ENCODE results near the gene SPSB4. TPM values are rescaled to one million over a fixed set of nuclear protein-coding genes. Genes with fewer than 3 reads are reported as not detected.

SPSB4 gene
- total RNA-seq, 1 donor from 2014 or later = 1.2 TPM

GRCh38 chr3:141064255-141064926, 13.2 kb downstream of the SPSB4 start:
- Mint-ChIP-seq H3K27ac (ENCODE audit: unreplicated experiment) (no peak overlapping the region), H3K27me3 (ENCODE audit: unreplicated experiment) (peaks cover 5% of the 10 kb centered on the region), H3K4me1 (ENCODE audit: unreplicated experiment) (peaks cover 8% of the 10 kb centered on the region), H3K36me3 (ENCODE audit: low read depth, unreplicated experiment) (no peaks in the 10 kb centered on the region), H3K9me3 (ENCODE audit: unreplicated experiment) (no peaks in the 10 kb centered on the region), H3K4me3 (ENCODE audit: unreplicated experiment) (no peak overlapping the region)
- no peak for TF ChIP-seq CTCF (IDR thresholded peaks at IDR 0.05; ENCODE audit: unreplicated experiment)
- no peak for DNase-seq (ENCODE audit: low spot score)

- H3K4me3 Mint-ChIP-seq (ENCODE audit: unreplicated experiment) = no peak overlapping the region
- TF ChIP-seq CTCF (IDR thresholded peaks at IDR 0.05; ENCODE audit: unreplicated experiment) = no peak
- DNase-seq (ENCODE audit: low spot score) = no peak
- H3K4me1 Mint-ChIP-seq (ENCODE audit: unreplicated experiment) = peaks cover 8% of the 10 kb centered on the region
- H3K27me3 Mint-ChIP-seq (ENCODE audit: unreplicated experiment) = peaks cover 5% of the 10 kb centered on the region
- no peaks in the 10 kb centered on the region for H3K9me3 Mint-ChIP-seq (ENCODE audit: unreplicated experiment)
- no peaks in the 10 kb centered on the region for H3K36me3 Mint-ChIP-seq (ENCODE audit: low read depth, unreplicated experiment)
- no peak overlapping the region for H3K27ac Mint-ChIP-seq (ENCODE audit: unreplicated experiment)
Measured at GRCh38 chr3:141065258-141065657, 14.1 kb downstream of the SPSB4 start.

GRCh38 chr3:141065841-141066805, 15.0 kb downstream of the SPSB4 start:
- H3K27me3 Mint-ChIP-seq (ENCODE audit: unreplicated experiment) = peaks cover 5% of the 10 kb centered on the region
- DNase-seq (ENCODE audit: low spot score) = no peak
- no peaks in the 10 kb centered on the region for H3K9me3 Mint-ChIP-seq (ENCODE audit: unreplicated experiment)
- H3K27ac Mint-ChIP-seq (ENCODE audit: unreplicated experiment) = no peak overlapping the region
- no peaks in the 10 kb centered on the region for H3K36me3 Mint-ChIP-seq (ENCODE audit: low read depth, unreplicated experiment)
- peaks cover 8% of the 10 kb centered on the region for H3K4me1 Mint-ChIP-seq (ENCODE audit: unreplicated experiment)
- TF ChIP-seq CTCF (IDR thresholded peaks at IDR 0.05; ENCODE audit: unreplicated experiment) = no peak
- H3K4me3 Mint-ChIP-seq (ENCODE audit: unreplicated experiment) = no peak overlapping the region

- no peak for TF ChIP-seq CTCF (IDR thresholded peaks at IDR 0.05; ENCODE audit: unreplicated experiment)
- H3K27ac Mint-ChIP-seq (ENCODE audit: unreplicated experiment) = no peak overlapping the region
- peaks cover 8% of the 10 kb centered on the region for H3K4me1 Mint-ChIP-seq (ENCODE audit: unreplicated experiment)
- H3K27me3 Mint-ChIP-seq (ENCODE audit: unreplicated experiment) = peaks cover 5% of the 10 kb centered on the region
- H3K36me3 Mint-ChIP-seq (ENCODE audit: low read depth, unreplicated experiment) = no peaks in the 10 kb centered on the region
- DNase-seq (ENCODE audit: low spot score) = no peak
- H3K9me3 Mint-ChIP-seq (ENCODE audit: unreplicated experiment) = no peaks in the 10 kb centered on the region
- no peak overlapping the region for H3K4me3 Mint-ChIP-seq (ENCODE audit: unreplicated experiment)
Measured at GRCh38 chr3:141067206-141067974, 16.2 kb downstream of the SPSB4 start.

Data from endothelial cell (in vitro differentiated cells).